GM23338 (cell line): Measurements from ENCODE around the gene MTA3. TPM values are rescaled to one million over a fixed set of nuclear protein-coding genes. Genes with fewer than 3 reads are reported as not detected.

Source experiments
- EZH2phosphoT487 ChIP-seq: fragments of 200-600 bp; sonication (generic); IDR thresholded peaks from one replicate; pipeline ENCODE4 v1.8.1; 2018; ENCODE audit warnings: antibody characterized with exemption; ENCODE audit not compliant: unreplicated experiment
- NANOG ChIP-seq: IDR thresholded peaks from 2 replicates; pipeline ENCODE4 v1.6.1; 2016; ENCODE audit warnings: antibody characterized with exemption, borderline replicate concordance
- POLR2AphosphoS5 ChIP-seq: IDR thresholded peaks from 2 replicates; pipeline ENCODE4 v1.6.1; 2016; ENCODE audit warnings: antibody characterized with exemption, low read depth
- ZNF114 ChIP-seq: fragments of 250-450 bp; sonication (Bioruptor Pico); IDR thresholded peaks from 2 replicates; pipeline ENCODE4 v1.5.0; 2020; ENCODE audit warnings: mild to moderate bottlenecking, moderate library complexity
- polyA plus RNA-seq: library from polyadenylated mRNA; unstranded; fragments of >200 nt; fragmentation: Nextera tagmentation; extraction: Ambion mirVana; gene quantifications from 2 replicates; pipeline ENCODE4 v1.2.1, GENCODE V29; 2016
- total RNA-seq: library from RNA; depleted of rRNA; stranded (reverse); fragments of >200 nt; shearing (Covaris generic); gene quantifications from 2 replicates; pipeline ENCODE4 v1.2.3, GENCODE V29; 2014
- TF ChIP-seq, protein P1 (sequence below): fragments of 250-450 bp; sonication (Bioruptor Pico); IDR thresholded peaks from 2 replicates; pipeline ENCODE4 v1.5.0; 2020; ENCODE audit warnings: mild to moderate bottlenecking, moderate library complexity
- TF ChIP-seq, protein P2 (sequence below), 2 experiments: fragments of 200-600 bp in 1 of 2; sonication (generic) in 1 of 2; conservative IDR thresholded peaks; 2 replicates each; pipeline versions ENCODE4 v1.5.1 to v1.6.1; 2016 to 2017; ENCODE audit warnings: antibody characterized with exemption in 2 of 2, low read depth in 2 of 2, mild to moderate bottlenecking in 2 of 2, moderate library complexity in 1 of 2
- TF ChIP-seq, protein P3 (sequence below): IDR thresholded peaks from 2 replicates; pipeline ENCODE4 v1.6.1; 2016; ENCODE audit warnings: antibody characterized with exemption

Gene MTA3
- total and polyA plus RNA-seq, 2 experiments from 2014 or later = 162 to 208 TPM

DNA sequence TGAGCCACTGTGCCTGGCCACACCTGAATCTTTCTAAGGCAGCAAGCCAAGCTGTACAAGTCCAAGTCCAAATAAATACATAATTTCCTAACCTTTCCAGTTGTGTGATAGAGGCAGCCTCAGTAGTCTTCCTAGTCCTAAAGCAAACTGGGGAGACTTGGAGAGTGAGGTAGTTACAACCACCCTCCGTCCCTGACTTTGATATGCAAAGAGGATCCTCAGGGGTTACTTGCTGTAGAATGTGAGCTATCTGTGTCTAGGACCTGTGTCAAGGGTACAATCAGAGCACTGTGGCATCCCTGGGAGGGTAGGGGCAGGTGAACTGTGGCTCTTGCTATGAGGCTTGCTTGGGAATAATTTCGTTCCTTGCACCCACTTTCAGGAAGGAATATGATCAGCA lies 46.4 kb upstream of the MTA3 start (continued):
- TF ChIP-seq, protein P1, sequence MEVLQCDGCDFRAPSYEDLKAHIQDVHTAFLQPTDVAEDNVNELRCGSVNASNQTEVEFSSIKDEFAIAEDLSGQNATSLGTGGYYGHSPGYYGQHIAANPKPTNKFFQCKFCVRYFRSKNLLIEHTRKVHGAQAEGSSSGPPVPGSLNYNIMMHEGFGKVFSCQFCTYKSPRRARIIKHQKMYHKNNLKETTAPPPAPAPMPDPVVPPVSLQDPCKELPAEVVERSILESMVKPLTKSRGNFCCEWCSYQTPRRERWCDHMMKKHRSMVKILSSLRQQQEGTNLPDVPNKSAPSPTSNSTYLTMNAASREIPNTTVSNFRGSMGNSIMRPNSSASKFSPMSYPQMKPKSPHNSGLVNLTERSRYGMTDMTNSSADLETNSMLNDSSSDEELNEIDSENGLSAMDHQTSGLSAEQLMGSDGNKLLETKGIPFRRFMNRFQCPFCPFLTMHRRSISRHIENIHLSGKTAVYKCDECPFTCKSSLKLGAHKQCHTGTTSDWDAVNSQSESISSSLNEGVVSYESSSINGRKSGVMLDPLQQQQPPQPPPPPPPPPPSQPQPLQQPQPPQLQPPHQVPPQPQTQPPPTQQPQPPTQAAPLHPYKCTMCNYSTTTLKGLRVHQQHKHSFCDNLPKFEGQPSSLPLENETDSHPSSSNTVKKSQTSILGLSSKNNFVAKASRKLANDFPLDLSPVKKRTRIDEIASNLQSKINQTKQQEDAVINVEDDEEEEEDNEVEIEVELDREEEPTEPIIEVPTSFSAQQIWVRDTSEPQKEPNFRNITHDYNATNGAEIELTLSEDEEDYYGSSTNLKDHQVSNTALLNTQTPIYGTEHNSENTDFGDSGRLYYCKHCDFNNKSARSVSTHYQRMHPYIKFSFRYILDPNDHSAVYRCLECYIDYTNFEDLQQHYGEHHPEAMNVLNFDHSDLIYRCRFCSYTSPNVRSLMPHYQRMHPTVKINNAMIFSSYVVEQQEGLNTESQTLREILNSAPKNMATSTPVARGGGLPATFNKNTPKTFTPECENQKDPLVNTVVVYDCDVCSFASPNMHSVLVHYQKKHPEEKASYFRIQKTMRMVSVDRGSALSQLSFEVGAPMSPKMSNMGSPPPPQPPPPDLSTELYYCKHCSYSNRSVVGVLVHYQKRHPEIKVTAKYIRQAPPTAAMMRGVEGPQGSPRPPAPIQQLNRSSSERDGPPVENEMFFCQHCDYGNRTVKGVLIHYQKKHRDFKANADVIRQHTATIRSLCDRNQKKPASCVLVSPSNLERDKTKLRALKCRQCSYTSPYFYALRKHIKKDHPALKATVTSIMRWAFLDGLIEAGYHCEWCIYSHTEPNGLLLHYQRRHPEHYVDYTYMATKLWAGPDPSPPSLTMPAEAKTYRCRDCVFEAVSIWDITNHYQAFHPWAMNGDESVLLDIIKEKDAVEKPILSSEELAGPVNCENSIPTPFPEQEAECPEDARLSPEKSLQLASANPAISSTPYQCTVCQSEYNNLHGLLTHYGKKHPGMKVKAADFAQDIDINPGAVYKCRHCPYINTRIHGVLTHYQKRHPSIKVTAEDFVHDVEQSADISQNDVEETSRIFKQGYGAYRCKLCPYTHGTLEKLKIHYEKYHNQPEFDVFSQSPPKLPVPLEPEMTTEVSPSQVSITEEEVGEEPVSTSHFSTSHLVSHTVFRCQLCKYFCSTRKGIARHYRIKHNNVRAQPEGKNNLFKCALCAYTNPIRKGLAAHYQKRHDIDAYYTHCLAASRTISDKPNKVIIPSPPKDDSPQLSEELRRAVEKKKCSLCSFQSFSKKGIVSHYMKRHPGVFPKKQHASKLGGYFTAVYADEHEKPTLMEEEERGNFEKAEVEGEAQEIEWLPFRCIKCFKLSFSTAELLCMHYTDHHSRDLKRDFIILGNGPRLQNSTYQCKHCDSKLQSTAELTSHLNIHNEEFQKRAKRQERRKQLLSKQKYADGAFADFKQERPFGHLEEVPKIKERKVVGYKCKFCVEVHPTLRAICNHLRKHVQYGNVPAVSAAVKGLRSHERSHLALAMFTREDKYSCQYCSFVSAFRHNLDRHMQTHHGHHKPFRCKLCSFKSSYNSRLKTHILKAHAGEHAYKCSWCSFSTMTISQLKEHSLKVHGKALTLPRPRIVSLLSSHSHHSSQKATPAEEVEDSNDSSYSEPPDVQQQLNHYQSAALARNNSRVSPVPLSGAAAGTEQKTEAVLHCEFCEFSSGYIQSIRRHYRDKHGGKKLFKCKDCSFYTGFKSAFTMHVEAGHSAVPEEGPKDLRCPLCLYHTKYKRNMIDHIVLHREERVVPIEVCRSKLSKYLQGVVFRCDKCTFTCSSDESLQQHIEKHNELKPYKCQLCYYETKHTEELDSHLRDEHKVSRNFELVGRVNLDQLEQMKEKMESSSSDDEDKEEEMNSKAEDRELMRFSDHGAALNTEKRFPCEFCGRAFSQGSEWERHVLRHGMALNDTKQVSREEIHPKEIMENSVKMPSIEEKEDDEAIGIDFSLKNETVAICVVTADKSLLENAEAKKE (CRISPR knock-in tag) = no peak
- TF ChIP-seq NANOG (no peak), EZH2phosphoT487 (no peak), POLR2AphosphoS5 (no peak), ZNF114 (no peak)
- TF ChIP-seq, protein P2, sequence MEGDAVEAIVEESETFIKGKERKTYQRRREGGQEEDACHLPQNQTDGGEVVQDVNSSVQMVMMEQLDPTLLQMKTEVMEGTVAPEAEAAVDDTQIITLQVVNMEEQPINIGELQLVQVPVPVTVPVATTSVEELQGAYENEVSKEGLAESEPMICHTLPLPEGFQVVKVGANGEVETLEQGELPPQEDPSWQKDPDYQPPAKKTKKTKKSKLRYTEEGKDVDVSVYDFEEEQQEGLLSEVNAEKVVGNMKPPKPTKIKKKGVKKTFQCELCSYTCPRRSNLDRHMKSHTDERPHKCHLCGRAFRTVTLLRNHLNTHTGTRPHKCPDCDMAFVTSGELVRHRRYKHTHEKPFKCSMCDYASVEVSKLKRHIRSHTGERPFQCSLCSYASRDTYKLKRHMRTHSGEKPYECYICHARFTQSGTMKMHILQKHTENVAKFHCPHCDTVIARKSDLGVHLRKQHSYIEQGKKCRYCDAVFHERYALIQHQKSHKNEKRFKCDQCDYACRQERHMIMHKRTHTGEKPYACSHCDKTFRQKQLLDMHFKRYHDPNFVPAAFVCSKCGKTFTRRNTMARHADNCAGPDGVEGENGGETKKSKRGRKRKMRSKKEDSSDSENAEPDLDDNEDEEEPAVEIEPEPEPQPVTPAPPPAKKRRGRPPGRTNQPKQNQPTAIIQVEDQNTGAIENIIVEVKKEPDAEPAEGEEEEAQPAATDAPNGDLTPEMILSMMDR (conservative IDR thresholded peaks at IDR 0.05; ENCODE audit: low read depth in 2 of 2) = no peak
- TF ChIP-seq, protein P3, sequence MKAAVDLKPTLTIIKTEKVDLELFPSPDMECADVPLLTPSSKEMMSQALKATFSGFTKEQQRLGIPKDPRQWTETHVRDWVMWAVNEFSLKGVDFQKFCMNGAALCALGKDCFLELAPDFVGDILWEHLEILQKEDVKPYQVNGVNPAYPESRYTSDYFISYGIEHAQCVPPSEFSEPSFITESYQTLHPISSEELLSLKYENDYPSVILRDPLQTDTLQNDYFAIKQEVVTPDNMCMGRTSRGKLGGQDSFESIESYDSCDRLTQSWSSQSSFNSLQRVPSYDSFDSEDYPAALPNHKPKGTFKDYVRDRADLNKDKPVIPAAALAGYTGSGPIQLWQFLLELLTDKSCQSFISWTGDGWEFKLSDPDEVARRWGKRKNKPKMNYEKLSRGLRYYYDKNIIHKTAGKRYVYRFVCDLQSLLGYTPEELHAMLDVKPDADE = no peak
